IMR-90 (cell line): ENCODE measurements around the gene PIP5K1A. TPM values are rescaled to one million over a fixed set of nuclear protein-coding genes. Genes with fewer than 3 reads are reported as not detected.
A peak's percentile ranks its signal among the peaks of the same experiment; 100 is the strongest.

Experiments used
- ATAC-seq: fragments of 200-7000 bp; cut with Tn5 transposase; 2 replicates; pipeline ENCODE4 v1.9.1; 2020; ENCODE audit warnings: low read depth, mild to moderate bottlenecking, moderate library complexity
- BruUV-seq: library from RNA; stranded (reverse); fragments of 400-500 nt; replicated peaks from 2 replicates; lab custom pipeline; 2021; lab: Mats Ljungman, UMichigan
- CTCF ChIA-PET: fragments of 300-600 bp; formaldehyde crosslinking; extraction: SDS; loops from one replicate; lab custom pipeline; 2021; ENCODE audit warnings: antibody characterized with exemption; lab: Yijun Ruan, JAX
- POLR2A ChIA-PET: fragments of 300-600 bp; sonication (Branson Sonifier 250); formaldehyde crosslinking; loops from one replicate; lab custom pipeline; 2022; ENCODE audit warnings: antibody characterized with exemption; ENCODE audit not compliant: unreplicated experiment; lab: Charles Lee
- DNase-seq: peaks from one replicate; pipeline ENCODE4 v3.0.0; 2013
- H2AFZ ChIP-seq: replicated peaks from 2 replicates; pipeline ENCODE3; 2013; ENCODE audit warnings: low read length, mild to moderate bottlenecking; ENCODE audit not compliant: poor library complexity
- H2AK5ac ChIP-seq: 2 replicates; pipeline ENCODE4 v1.6.1; 2013; ENCODE audit warnings: low read depth, low read length, inconsistent platforms
- H2AK9ac ChIP-seq: replicated peaks from 2 replicates; pipeline ENCODE3; 2013; ENCODE audit warnings: mild to moderate bottlenecking, low read depth, low read length, moderate library complexity; ENCODE audit not compliant: poor library complexity
- H2BK120ac ChIP-seq: 2 replicates; pipeline ENCODE4 v1.6.1; 2013; ENCODE audit warnings: low read depth, low read length, inconsistent platforms
- H2BK15ac ChIP-seq: 3 replicates; pipeline ENCODE4 v1.6.1; 2013; ENCODE audit warnings: low read depth, low read length, inconsistent platforms
- H2BK20ac ChIP-seq: 2 replicates; pipeline ENCODE4 v1.6.1; 2013; ENCODE audit warnings: low read depth, mild to moderate bottlenecking, inconsistent platforms, low read length, moderate library complexity
- H2BK5ac ChIP-seq: 2 replicates; pipeline ENCODE4 v1.6.1; 2013; ENCODE audit warnings: mild to moderate bottlenecking, low read depth, low read length, inconsistent platforms; ENCODE audit not compliant: poor library complexity, severe bottlenecking
- H3K14ac ChIP-seq: replicated peaks from 2 replicates; pipeline ENCODE4 v1.6.1; 2013; ENCODE audit warnings: low read depth, low read length, inconsistent platforms
- H3K18ac ChIP-seq: 2 replicates; pipeline ENCODE4 v1.6.1; 2013; ENCODE audit warnings: low read depth, low read length, control low read depth
- H3K23ac ChIP-seq: 2 replicates; pipeline ENCODE4 v1.6.1; 2013; ENCODE audit warnings: low read depth, low read length, inconsistent platforms
- H3K27ac ChIP-seq: 2 replicates; pipeline ENCODE4 v1.5.1; 2013; ENCODE audit warnings: mild to moderate bottlenecking, control low read depth, low read length; ENCODE audit not compliant: insufficient read depth
- H3K27me3 ChIP-seq: 2 replicates; pipeline ENCODE4 v1.6.1; 2013; ENCODE audit warnings: low read length; ENCODE audit not compliant: control insufficient read depth, insufficient read depth
- H3K36me3 ChIP-seq: 2 replicates; pipeline ENCODE4 v1.6.1; 2013; ENCODE audit warnings: low read length, mixed read lengths; ENCODE audit not compliant: control insufficient read depth, insufficient read depth
- H3K4ac ChIP-seq: 2 replicates; pipeline ENCODE4 v1.6.1; 2013; ENCODE audit warnings: low read depth, low read length, inconsistent platforms
- H3K4me1 ChIP-seq: 2 replicates; pipeline ENCODE4 v1.6.1; 2013; ENCODE audit warnings: low read length, mixed read lengths; ENCODE audit not compliant: control insufficient read depth, insufficient read depth
- H3K4me2 ChIP-seq: 2 replicates; pipeline ENCODE4 v1.6.1; 2013; ENCODE audit warnings: low read depth, mild to moderate bottlenecking, control low read depth, low read length, moderate library complexity
- H3K4me3 ChIP-seq: 2 replicates; pipeline ENCODE4 v1.5.1; 2013; ENCODE audit warnings: low read depth, mild to moderate bottlenecking, control low read depth, low read length, moderate library complexity; ENCODE audit not compliant: insufficient read depth
- H3K56ac ChIP-seq: 2 replicates; pipeline ENCODE4 v1.6.1; 2013; ENCODE audit warnings: low read length, inconsistent platforms; ENCODE audit not compliant: insufficient read depth; ENCODE audit errors: extremely low read depth
- H3K79me1 ChIP-seq, 2 experiments: 2 replicates each; pipeline ENCODE4 v1.6.1; 2013; ENCODE audit warnings: low read length in 2 of 2, inconsistent platforms in 1 of 2, low read depth in 1 of 2
- H3K9ac ChIP-seq: 2 replicates; pipeline ENCODE4 v1.6.1; 2013; ENCODE audit warnings: low read depth, low read length, control low read depth
- H3K9me1 ChIP-seq: 2 replicates; pipeline ENCODE4 v1.6.1; 2013; ENCODE audit warnings: low read length, inconsistent platforms; ENCODE audit not compliant: insufficient read depth
- H3K9me3 ChIP-seq: 2 replicates; pipeline ENCODE4 v1.6.1; 2013; ENCODE audit warnings: low read length; ENCODE audit not compliant: control insufficient read depth, insufficient read depth
- H4K20me1 ChIP-seq: 2 replicates; pipeline ENCODE4 v1.6.1; 2013; ENCODE audit warnings: low read length, inconsistent platforms; ENCODE audit not compliant: insufficient read depth
- H4K5ac ChIP-seq: 2 replicates; pipeline ENCODE4 v1.6.1; 2013; ENCODE audit warnings: mild to moderate bottlenecking, low read depth, low read length, control low read depth
- H4K8ac ChIP-seq, 2 experiments: 2 replicates each; pipeline ENCODE4 v1.6.1; 2013; ENCODE audit warnings: low read depth in 2 of 2, low read length in 2 of 2, control low read depth in 1 of 2, inconsistent platforms in 1 of 2
- H4K91ac ChIP-seq: 2 replicates; pipeline ENCODE4 v1.6.1; 2013; ENCODE audit warnings: low read depth, low read length, inconsistent platforms; ENCODE audit not compliant: insufficient read depth
- CEBPB ChIP-seq: IDR thresholded peaks from 2 replicates; pipeline ENCODE4 v1.6.1; 2012; ENCODE audit warnings: low read depth, low read length, improper control_type of control experiment
- CTCF ChIP-seq: conservative IDR thresholded peaks from 2 replicates; pipeline ENCODE4 v1.5.1; 2012; ENCODE audit warnings: mild to moderate bottlenecking, low read depth, low read length, improper control_type of control experiment
- USF2 ChIP-seq: fragments of 150-350 bp; IDR thresholded peaks from 2 replicates; pipeline ENCODE4 v1.6.1; 2017; ENCODE audit warnings: mild to moderate bottlenecking, antibody characterized with exemption, low read length, low read depth
- WGBS, 2 experiments: methylation state at CpG; one replicate each; pipeline versions ENCODE4 v1.1.5 to v1.1.7; 2013; ENCODE audit warnings: missing lambda C conversion rate in 2 of 2; ENCODE audit not compliant: insufficient read length in 1 of 2; ENCODE audit errors: extremely low coverage in 2 of 2; 5-methylcytosine and 5-hydroxymethylcytosine counted together
- dilution Hi-C: fragments of 300-500 bp; cut with HindIII; formaldehyde crosslinking; loops from one replicate; pipeline ENCODE4 v1.14.3; 2018; ENCODE audit warnings: low sequenced_read_pairs; ENCODE audit not compliant: unreplicated experiment
- in situ Hi-C: fragments of 300-500 bp; cut with MboI; formaldehyde crosslinking; loops from 3 replicates; pipeline ENCODE4 v1.14.3; 2019; ENCODE audit warnings: low sequenced_read_pairs, inconsistent platforms, mixed read lengths
- intact Hi-C: fragments of 100-400 bp; cut with micrococcal nuclease; formaldehyde crosslinking; loops from 2 replicates; pipeline ENCODE4 v1.10.0; 2022
- polyA plus RNA-seq, 3 experiments: library from polyadenylated mRNA; depleted of rRNA; stranded (reverse); fragments of >200 nt; gene quantifications; 2 replicates each; pipeline ENCODE4 v1.2.3, GENCODE V29; 2012; ENCODE audit warnings: low replicate concordance in 1 of 3
- total RNA-seq: library from RNA; depleted of rRNA; stranded (reverse); fragments of >200 nt; gene quantifications from 2 replicates; pipeline ENCODE4 v1.2.3, GENCODE V29; 2012

PIP5K1A gene
- total and polyA plus RNA-seq, 2 of the 4 experiments (the other 2 are of a cell fraction): 59.1 to 105 TPM

GRCh38 chr1:151164732-151165280 lies 33.5 kb upstream of the PIP5K1A start:
- no peaks in the 10 kb centered on the region for H4K20me1 ChIP-seq
- H3K56ac ChIP-seq: peak overlapping the region; percentile 84
- intact Hi-C loops (no loop called here), dilution Hi-C loops (no loop called here), in situ Hi-C loops (no loop called here)
- peak overlapping the region; percentile 78 for H3K27ac ChIP-seq
- H3K4me3 ChIP-seq: peak overlapping the region; percentile 65
- peaks cover 25% of the 10 kb centered on the region for H3K36me3 ChIP-seq
- peak overlapping the region; percentile 62 for H3K23ac ChIP-seq
- 0 out of 2 replicates have a peak overlapping the region, but pooled peaks have one; percentile 16 for H2BK120ac ChIP-seq
- H3K4me1 ChIP-seq: peaks cover 4% of the 10 kb centered on the region
- ChIA-PET CTCF (no interaction called here), POLR2A (no interaction called here)
- H3K18ac ChIP-seq: no peak overlapping the region
- H3K14ac ChIP-seq: peak overlapping the region; percentile 99
- peak overlapping the region; percentile 62; the same call in 1 of the 2 replicates for H2AK5ac ChIP-seq
- H4K8ac ChIP-seq: peak overlapping the region; percentile 79 to 99
- peak overlapping the region; percentile 52 for H4K5ac ChIP-seq
- H2BK5ac ChIP-seq: peak overlapping the region; percentile 80
- peak overlapping the region; percentile 89 for H3K9ac ChIP-seq
- TF ChIP-seq CTCF (no peak), USF2 (no peak), CEBPB (peak; percentile 78)
- no peaks in the 10 kb centered on the region for H3K27me3 ChIP-seq
- H2BK15ac ChIP-seq: peak overlapping the region; percentile 34; the same call in 1 of the 3 replicates
- no peaks in the 10 kb centered on the region for H3K9me3 ChIP-seq
- ATAC-seq (0 out of 2 replicates have a peak, but pooled peaks have one; percentile 1), DNase-seq (peak; percentile 9)
- H3K4me2 ChIP-seq: peak overlapping the region; percentile 84
- H2AK9ac ChIP-seq: peak overlapping the region; percentile 53
- peak overlapping the region; percentile 98 for H3K4ac ChIP-seq
- H2BK20ac ChIP-seq: no peak overlapping the region
- no peaks in the 10 kb centered on the region for H3K9me1 ChIP-seq
- BruUV-seq: no TSS peak
- 0% methylated on average over 3 of the region's 11 CpGs; no CpG with 5 or more reads in 1 of the 2 experiments for WGBS, 2 experiments
- H3K79me1 ChIP-seq: peaks cover 11 to 43% of the 10 kb centered on the region in 2 experiments
- peak overlapping the region; percentile 35; the same call in 1 of the 2 replicates for H4K91ac ChIP-seq
- H2AFZ ChIP-seq: peak overlapping the region; percentile 94
